Mesothelial cell of epicardium (in vitro differentiated cells): ENCODE results near the gene SPRED1. TPM values are rescaled to one million over a fixed set of nuclear protein-coding genes. Genes with fewer than 3 reads are reported as not detected.

Source experiments
- DNase-seq, 2 experiments: peaks; one replicate each; pipeline ENCODE4 v3.0.0; 2021; ENCODE audit warnings: low spot score in 2 of 2; ENCODE audit not compliant: unreplicated experiment in 2 of 2
- H3K27ac Mint-ChIP-seq: 2 replicates; pipeline ENCODE4 v1.8.0; 2021; ENCODE audit warnings: mixed read lengths
- H3K27me3 Mint-ChIP-seq: 2 replicates; pipeline ENCODE4 v1.8.0; 2021; ENCODE audit warnings: low read depth, mixed read lengths
- H3K36me3 Mint-ChIP-seq: 2 replicates; pipeline ENCODE4 v1.8.0; 2021; ENCODE audit warnings: mixed read lengths
- H3K4me1 Mint-ChIP-seq: 2 replicates; pipeline ENCODE4 v1.8.0; 2021; ENCODE audit warnings: mixed read lengths
- H3K4me3 Mint-ChIP-seq: 2 replicates; pipeline ENCODE4 v1.8.0; 2021; ENCODE audit warnings: mild to moderate bottlenecking, moderate library complexity, mixed read lengths
- H3K9me3 Mint-ChIP-seq: 2 replicates; pipeline ENCODE4 v1.8.0; 2021; ENCODE audit warnings: mixed read lengths
- CTCF ChIP-seq: fragments of 200-600 bp; sonication (generic); IDR thresholded peaks from one replicate; pipeline ENCODE4 v1.5.0; 2021; ENCODE audit warnings: antibody characterized with exemption; ENCODE audit not compliant: unreplicated experiment
- total RNA-seq: library from RNA; stranded (reverse); gene quantifications from 3 replicates; pipeline ENCODE4 v1.2.1, GENCODE V29; 2021

SPRED1 gene
- total RNA-seq, 1 donor from 2014 or later, result 39.9 TPM

- H3K4me1 Mint-ChIP-seq, result no peaks in the 10 kb centered on the region
- peak; percentile 49 for TF ChIP-seq CTCF
- H3K36me3 Mint-ChIP-seq, result peaks cover 12% of the 10 kb centered on the region
- H3K4me3 Mint-ChIP-seq, result no peak overlapping the region
- no peaks in the 10 kb centered on the region for H3K9me3 Mint-ChIP-seq
- no peak overlapping the region for H3K27ac Mint-ChIP-seq
- DNase-seq, result peak in 1 of 2 experiments; percentile 48
- no peaks in the 10 kb centered on the region for H3K27me3 Mint-ChIP-seq
Observed at GRCh38 chr15:38354315-38354929, 101.8 kb downstream of the SPRED1 start.

DNA sequence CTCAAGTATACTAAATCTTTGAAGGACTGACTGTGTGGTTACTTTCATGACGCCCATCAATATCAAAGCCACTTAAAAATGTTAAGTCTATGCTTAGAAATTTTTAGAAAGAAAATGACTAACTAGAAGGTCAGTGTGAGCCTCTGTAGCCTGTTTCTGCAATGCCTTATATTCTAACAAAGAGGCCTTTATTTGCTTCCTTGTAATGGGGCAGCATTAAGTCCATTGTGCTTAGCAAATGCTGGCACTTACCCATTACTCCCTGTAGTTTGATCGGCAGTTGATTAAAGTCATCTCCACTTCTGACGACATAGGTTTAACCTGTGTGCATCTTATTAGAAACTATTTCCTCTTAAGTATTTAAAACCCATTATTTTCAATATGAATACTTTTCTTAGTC lies 109.7 kb downstream of the SPRED1 start:
- H3K27ac Mint-ChIP-seq, result no peak overlapping the region
- H3K4me1 Mint-ChIP-seq, result no peaks in the 10 kb centered on the region
- no peak overlapping the region for H3K4me3 Mint-ChIP-seq
- DNase-seq, result no peak
- peaks cover 6% of the 10 kb centered on the region for H3K27me3 Mint-ChIP-seq
- H3K36me3 Mint-ChIP-seq, result no peaks in the 10 kb centered on the region
- no peak for TF ChIP-seq CTCF
- H3K9me3 Mint-ChIP-seq, result peaks cover 11% of the 10 kb centered on the region

GRCh38 chr15:38367476-38367875 lies 114.8 kb downstream of the SPRED1 start:
- H3K9me3 Mint-ChIP-seq, result peaks cover 11% of the 10 kb centered on the region
- H3K27ac Mint-ChIP-seq, result no peak overlapping the region
- DNase-seq, result no peak
- no peak overlapping the region for H3K4me3 Mint-ChIP-seq
- H3K36me3 Mint-ChIP-seq, result no peaks in the 10 kb centered on the region
- H3K27me3 Mint-ChIP-seq, result peaks cover 6% of the 10 kb centered on the region
- no peak for TF ChIP-seq CTCF
- H3K4me1 Mint-ChIP-seq, result no peaks in the 10 kb centered on the region

GRCh38 chr15:38369936-38370478 lies 117.4 kb downstream of the SPRED1 start:
- H3K4me1 Mint-ChIP-seq, result no peaks in the 10 kb centered on the region
- no peak for TF ChIP-seq CTCF
- no peaks in the 10 kb centered on the region for H3K36me3 Mint-ChIP-seq
- no peaks in the 10 kb centered on the region for H3K9me3 Mint-ChIP-seq
- H3K27ac Mint-ChIP-seq, result no peak overlapping the region
- DNase-seq, result no peak
- no peak overlapping the region for H3K4me3 Mint-ChIP-seq
- peaks cover 5% of the 10 kb centered on the region for H3K27me3 Mint-ChIP-seq

- no peaks in the 10 kb centered on the region for H3K36me3 Mint-ChIP-seq
- DNase-seq, result no peak
- no peak overlapping the region for H3K27ac Mint-ChIP-seq
- TF ChIP-seq CTCF, result no peak
- peaks cover 1% of the 10 kb centered on the region for H3K27me3 Mint-ChIP-seq
- peaks cover 5% of the 10 kb centered on the region for H3K4me1 Mint-ChIP-seq
- no peaks in the 10 kb centered on the region for H3K9me3 Mint-ChIP-seq
- H3K4me3 Mint-ChIP-seq, result no peak overlapping the region
Observed at GRCh38 chr15:38373016-38373415, 120.4 kb downstream of the SPRED1 start.
